Fibroblast of the conjunctiva (primary cell): ENCODE data around the gene BACH2.
"Not testable (repeated sequence)": the region's sequence is repeated elsewhere in the genome, so short reads cannot be mapped to it uniquely, and the experiment has no call there.

ENCODE experiments used
- DNase-seq: peaks from one replicate; pipeline ENCODE4 v3.0.0-alpha.2; 2010; ENCODE audit warnings: low read depth

The BACH2 gene

DNA sequence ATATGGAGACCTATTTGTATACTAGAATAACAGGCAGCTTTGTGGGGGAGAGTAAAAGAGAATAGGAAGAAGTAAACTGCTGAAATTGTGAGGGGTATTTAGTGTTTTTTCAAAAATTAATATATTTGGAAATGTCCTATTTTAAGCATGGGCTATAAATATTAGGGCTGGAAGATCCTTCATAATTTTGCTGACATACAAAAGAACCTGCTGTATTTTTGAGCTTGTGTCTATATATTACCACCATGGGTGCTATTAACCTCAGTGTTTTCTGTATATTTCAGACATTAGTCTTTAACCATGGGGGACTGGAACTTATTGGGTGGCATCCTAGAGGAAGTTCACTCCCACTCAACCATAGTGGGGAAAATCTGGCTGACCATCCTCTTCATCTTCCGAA is 402.5 kb downstream of the BACH2 start, which contains the start of gene GJA10:
Gene GJA10 (plus strand): TSS at position 301 of the 400 bp plus-strand sequence. CDS start 0 bp downstream, at position 301.
- DNase-seq, result no peak

DNA sequence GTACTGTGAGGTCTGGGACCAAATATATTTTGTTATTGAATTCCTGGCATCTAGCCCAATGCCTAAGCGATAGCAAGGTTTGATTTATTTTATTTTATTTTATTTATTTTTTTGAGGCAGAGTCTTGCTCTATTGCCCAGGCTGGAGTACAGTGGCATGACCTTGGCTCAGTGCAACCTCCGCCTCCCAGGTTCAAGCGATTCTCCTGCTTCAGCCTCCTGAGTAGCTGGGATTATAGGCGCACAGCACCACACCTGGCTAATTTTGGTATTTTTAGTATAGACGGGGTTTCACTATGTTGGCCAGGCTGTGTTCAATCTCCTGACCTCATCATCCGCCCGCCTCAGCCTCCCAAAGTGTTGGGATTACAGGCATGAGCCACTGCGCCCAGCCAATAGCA is 404.1 kb downstream of the BACH2 start:
- DNase-seq, result not testable (repeated sequence)

DNA sequence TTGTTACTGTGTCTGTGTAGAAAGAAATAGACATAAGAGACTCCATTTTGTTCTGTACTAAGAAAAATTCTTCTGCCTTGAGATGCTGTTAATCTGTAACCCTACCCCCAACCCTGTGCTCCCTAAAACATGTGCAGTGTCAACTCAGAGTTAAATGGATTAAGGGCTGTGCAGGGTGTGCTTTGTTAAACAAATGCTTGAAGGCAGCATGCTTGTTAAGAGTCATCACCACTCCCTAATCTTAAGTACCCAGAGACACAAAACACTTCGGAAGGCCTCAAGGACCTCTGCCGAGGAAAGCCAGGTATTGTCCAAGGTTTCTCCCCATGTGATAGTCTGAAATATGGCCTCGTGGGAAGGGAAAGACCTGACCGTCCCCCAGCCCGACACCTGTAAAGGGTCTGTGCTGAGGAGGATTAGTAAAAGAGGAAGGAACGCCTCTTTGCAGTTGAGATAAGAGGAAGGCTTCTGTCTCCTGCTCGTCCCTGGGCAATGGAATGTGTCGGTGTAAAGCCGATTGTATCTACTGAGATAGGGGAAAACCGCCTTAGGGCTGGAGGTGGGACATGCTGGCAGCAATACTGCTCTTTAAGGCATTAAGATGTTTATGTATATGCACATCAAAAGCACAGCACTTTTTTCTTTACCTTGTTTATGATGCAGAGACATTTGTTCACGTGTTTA is 405.7 kb downstream of the BACH2 start:
- DNase-seq, result not testable (repeated sequence)

DNA sequence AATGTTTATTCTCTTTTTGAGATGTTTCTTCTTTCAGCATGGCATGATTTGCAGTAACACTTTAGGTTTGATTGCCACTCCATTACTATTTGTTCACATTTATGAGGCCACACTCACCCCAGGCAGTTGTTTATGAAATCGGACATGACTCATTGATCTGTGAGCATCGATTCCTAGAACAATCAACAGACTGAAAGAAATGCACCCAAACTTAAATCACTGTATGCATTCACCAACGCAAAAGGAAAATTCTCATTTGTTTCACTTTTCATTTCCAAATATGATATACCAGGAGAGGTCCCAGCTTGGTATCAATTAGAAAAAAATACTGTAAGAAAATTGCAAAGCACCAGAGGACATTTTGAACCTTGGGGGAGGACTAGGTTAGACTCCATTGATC is 407.8 kb downstream of the BACH2 start:
- DNase-seq, result no peak

DNA sequence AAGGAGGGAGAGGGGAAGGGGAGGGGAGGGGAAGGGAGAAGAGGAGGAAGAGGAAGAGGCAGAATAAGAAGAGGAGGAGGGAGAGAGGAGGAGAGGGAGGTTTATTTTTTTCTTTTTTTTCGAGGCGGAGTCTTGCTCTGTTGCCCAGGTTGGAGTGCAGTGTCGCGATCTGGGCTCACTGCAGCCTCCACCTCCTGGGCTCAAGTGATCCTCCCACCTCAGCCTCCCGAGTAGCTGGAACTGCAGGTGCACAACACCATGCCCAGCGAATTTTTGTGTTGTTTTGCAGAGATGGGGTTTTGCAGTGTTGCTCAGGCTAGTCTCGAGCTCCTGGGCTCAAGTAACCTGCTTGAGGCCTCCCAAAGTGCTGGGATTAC is 408.5 kb downstream of the BACH2 start:
- no peak for DNase-seq

DNA sequence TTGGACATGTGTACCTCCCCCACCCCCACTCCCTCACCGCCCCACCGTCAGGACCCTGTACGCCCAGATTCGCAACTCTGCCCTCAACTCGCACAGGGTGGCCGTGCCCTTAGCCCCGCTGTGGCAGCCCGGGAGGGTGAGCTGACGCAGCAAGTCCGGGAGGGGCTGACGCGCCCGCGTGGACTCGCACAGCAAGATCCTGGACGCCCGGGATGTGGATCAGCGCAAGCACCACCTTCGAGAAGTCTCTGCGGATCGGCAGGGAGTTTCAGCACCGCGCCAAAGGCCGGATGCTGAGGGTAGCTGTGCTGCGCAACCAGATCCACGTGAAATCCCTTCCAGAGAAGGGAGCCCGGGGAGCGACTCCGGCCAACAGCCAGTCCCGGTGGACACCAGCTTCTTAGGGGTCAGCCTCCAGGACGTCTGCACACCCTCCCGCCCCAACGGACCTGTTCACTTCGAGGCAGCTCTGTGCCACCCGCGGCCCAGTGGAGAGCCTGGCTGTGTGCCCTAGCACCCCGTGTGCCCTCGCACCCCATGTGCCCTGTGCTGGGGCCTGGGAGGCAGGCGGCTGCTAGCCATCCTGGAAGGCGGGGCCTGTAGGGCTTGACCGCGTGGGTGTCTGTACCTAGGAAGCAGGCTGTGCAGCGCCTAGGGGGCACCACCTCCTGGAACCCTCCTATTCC is 409.0 kb downstream of the BACH2 start:
- DNase-seq, result no peak

DNA sequence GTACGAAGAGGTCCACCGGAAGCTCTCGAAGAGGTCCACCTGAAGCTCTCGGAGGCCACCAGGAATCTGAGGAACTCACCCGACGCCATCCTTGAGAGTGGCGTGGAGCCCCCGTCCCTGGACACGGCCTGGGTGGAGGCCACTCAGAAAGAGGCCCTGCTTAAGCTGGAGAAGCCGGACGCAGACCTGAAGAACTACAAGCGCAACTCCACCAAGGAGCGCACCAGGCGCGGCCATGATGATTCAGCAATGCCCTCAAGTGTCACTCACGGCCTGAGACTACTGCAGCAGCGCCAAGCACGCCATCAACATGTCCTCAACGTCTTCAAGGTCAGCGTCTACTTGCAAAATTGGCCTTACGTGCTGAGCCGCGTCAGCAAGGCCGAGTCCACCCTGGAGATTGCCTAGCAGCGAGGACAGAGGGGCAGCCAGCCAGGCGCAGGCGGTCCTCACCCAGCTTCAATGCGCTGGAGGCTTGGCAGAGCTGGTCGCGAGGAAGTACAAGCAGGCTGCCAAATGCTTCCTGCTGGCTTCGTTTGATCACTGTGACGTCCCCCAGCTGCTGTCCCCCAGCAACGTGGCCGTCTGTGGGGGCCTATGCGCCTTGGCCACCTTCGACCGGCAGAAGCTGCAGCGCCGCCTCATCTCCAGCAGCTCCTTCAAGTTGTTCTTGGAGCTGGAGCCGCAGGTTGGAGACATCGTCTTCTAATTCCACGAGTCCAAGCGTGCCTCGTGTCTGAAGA is 410.1 kb downstream of the BACH2 start:
- no peak for DNase-seq
